Keratinocyte (primary cell): ENCODE data around the gene PLCL1. TPM values are rescaled to one million over a fixed set of nuclear protein-coding genes. Genes with fewer than 3 reads are reported as not detected.

Experiments
- DNase-seq: peaks from one replicate; pipeline ENCODE4 v3.0.0-alpha.2; 2011; ENCODE audit warnings: low read depth, missing footprints, low spot score
- FAIRE-seq: peaks from 2 replicates; lab custom pipeline; 2011; peaks lifted over from hg19 to GRCh38; lab: Jason Lieb, UNC
- H2AFZ ChIP-seq: 2 replicates; pipeline ENCODE4 v1.6.0; 2012; ENCODE audit warnings: low read length, control low read depth, inconsistent platforms; ENCODE audit not compliant: control insufficient read depth
- H3K27ac ChIP-seq: 2 replicates; pipeline ENCODE4 v1.5.1; 2011; ENCODE audit warnings: low read length; ENCODE audit not compliant: control insufficient read depth, insufficient read depth
- H3K27me3 ChIP-seq: 3 replicates; pipeline ENCODE4 v1.6.0; 2011; ENCODE audit warnings: low read length; ENCODE audit not compliant: control insufficient read depth, insufficient read depth; ENCODE audit errors: extremely low read depth
- H3K36me3 ChIP-seq, 2 experiments: 2 replicates in 1 of 2; 3 replicates in 1 of 2; pipeline ENCODE4 v1.5.1; 2011; ENCODE audit warnings: low read length in 2 of 2, mild to moderate bottlenecking in 1 of 2; ENCODE audit not compliant: control insufficient read depth in 2 of 2, insufficient read depth in 2 of 2; ENCODE audit errors: extremely low read depth in 1 of 2
- H3K4me1 ChIP-seq: 3 replicates; pipeline ENCODE4 v1.5.1; 2011; ENCODE audit warnings: low read length; ENCODE audit not compliant: control insufficient read depth, insufficient read depth; ENCODE audit errors: extremely low read depth
- H3K4me2 ChIP-seq: 3 replicates; pipeline ENCODE4 v1.6.0; 2011; ENCODE audit warnings: low read depth, low read length; ENCODE audit not compliant: control insufficient read depth, insufficient read depth; ENCODE audit errors: extremely low read depth
- H3K4me3 ChIP-seq, 3 experiments: fragments of 200-600 bp in 1 of 3; sonication (generic) in 1 of 3; 2 replicates in 2 of 3; 3 replicates in 1 of 3; pipeline ENCODE4 v1.5.1; 2011 to 2016; ENCODE audit warnings: low read length in 3 of 3, mild to moderate bottlenecking in 3 of 3, control low read depth in 2 of 3, inconsistent platforms in 1 of 3, low read depth in 1 of 3, mixed read lengths in 1 of 3, mixed run types in 1 of 3, moderate library complexity in 1 of 3; ENCODE audit not compliant: control insufficient read depth in 2 of 3, insufficient read depth in 2 of 3; ENCODE audit errors: extremely low read depth in 1 of 3
- H3K79me2 ChIP-seq: 2 replicates; pipeline ENCODE4 v1.6.0; 2012; ENCODE audit warnings: low read length; ENCODE audit not compliant: control insufficient read depth, insufficient read depth
- H3K9ac ChIP-seq: 3 replicates; pipeline ENCODE4 v1.6.0; 2011; ENCODE audit warnings: low read length; ENCODE audit not compliant: control insufficient read depth, insufficient read depth; ENCODE audit errors: extremely low read depth
- H3K9me1 ChIP-seq: 3 replicates; pipeline ENCODE4 v1.6.0; 2011; ENCODE audit warnings: low read length; ENCODE audit not compliant: control insufficient read depth, insufficient read depth; ENCODE audit errors: extremely low read depth
- H3K9me3 ChIP-seq: 2 replicates; pipeline ENCODE4 v1.5.1; 2012; ENCODE audit warnings: low read depth, low read length; ENCODE audit not compliant: control insufficient read depth
- H4K20me1 ChIP-seq: 3 replicates; pipeline ENCODE4 v1.6.0; 2011; ENCODE audit warnings: low read length; ENCODE audit not compliant: control insufficient read depth, insufficient read depth; ENCODE audit errors: extremely low read depth
- EZH2 ChIP-seq: IDR thresholded peaks from one replicate; pipeline ENCODE4 v1.6.1; 2012; ENCODE audit warnings: inconsistent platforms, mild to moderate bottlenecking, low read length, moderate library complexity
- dilution Hi-C: fragments of 300-500 bp; cut with MboI; formaldehyde crosslinking; loops from one replicate; pipeline ENCODE4 v1.7.0; 2020; ENCODE audit warnings: low sequenced_read_pairs; ENCODE audit not compliant: extremely low pct_ligation_motif_present
- polyA plus RNA-seq, 5 experiments: library from polyadenylated mRNA; depleted of rRNA in 3 of 5; stranded (reverse) in 3 of 5; stranded (forward) in 1 of 5; unstranded in 1 of 5; fragments of >200 nt; gene quantifications; 1 replicate in 1 of 5; 2 replicates in 3 of 5; 3 replicates in 1 of 5; pipeline versions ENCODE4 v1.2.1 to v1.2.3, GENCODE V29; 2011 to 2012; ENCODE audit warnings: missing spikeins in 2 of 5, low read depth in 1 of 5, low replicate concordance in 1 of 5
- TF ChIP-seq, protein P1 (sequence below), 3 experiments: IDR thresholded peaks in 1 of 3; conservative IDR thresholded peaks in 1 of 3; optimal IDR thresholded peaks in 1 of 3; 2 replicates in 2 of 3; 3 replicates in 1 of 3; pipeline versions ENCODE3 to v1.5.1; 2011; ENCODE audit warnings: low read length in 3 of 3, mild to moderate bottlenecking in 3 of 3, moderate library complexity in 2 of 3, control low read depth in 1 of 3, inconsistent platforms in 1 of 3; ENCODE audit not compliant: insufficient read depth in 2 of 3; ENCODE audit errors: extremely low read depth in 1 of 3

Gene PLCL1
- polyA plus RNA-seq, 1 donor (not counting 4 experiments of a cell fraction or from before 2014, with no cell fraction given), result 0.01 TPM

DNA sequence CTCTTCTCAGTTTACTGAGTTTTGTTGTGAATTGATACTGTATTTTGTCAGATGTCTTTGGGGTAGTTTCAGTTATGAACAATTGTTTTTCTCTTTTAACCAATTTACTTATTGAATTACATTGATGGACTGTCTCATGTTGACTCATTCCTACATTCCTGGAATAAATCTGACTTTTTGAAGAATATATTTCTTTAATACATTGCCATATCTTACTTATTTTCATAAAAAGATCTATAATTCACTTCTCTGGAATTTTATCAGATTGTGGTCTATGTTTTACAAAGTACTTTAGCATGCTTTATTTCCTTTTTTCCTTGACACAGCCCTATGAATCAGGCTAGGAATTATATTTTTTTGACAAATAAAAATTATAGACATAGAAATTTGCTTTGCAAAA is 268.3 kb downstream of the PLCL1 start:
- H3K9me3 ChIP-seq, result no peaks in the 10 kb centered on the region
- TF ChIP-seq EZH2, result no peak
- TF ChIP-seq, protein P1, sequence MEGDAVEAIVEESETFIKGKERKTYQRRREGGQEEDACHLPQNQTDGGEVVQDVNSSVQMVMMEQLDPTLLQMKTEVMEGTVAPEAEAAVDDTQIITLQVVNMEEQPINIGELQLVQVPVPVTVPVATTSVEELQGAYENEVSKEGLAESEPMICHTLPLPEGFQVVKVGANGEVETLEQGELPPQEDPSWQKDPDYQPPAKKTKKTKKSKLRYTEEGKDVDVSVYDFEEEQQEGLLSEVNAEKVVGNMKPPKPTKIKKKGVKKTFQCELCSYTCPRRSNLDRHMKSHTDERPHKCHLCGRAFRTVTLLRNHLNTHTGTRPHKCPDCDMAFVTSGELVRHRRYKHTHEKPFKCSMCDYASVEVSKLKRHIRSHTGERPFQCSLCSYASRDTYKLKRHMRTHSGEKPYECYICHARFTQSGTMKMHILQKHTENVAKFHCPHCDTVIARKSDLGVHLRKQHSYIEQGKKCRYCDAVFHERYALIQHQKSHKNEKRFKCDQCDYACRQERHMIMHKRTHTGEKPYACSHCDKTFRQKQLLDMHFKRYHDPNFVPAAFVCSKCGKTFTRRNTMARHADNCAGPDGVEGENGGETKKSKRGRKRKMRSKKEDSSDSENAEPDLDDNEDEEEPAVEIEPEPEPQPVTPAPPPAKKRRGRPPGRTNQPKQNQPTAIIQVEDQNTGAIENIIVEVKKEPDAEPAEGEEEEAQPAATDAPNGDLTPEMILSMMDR (optimal IDR thresholded peaks at IDR 0.05 in 1 of 3, IDR thresholded peaks at IDR 0.05 in 1 of 3, conservative IDR thresholded peaks at IDR 0.05 in 1 of 3; ENCODE audit: extremely low read depth in 1 of 3, insufficient read depth in 2 of 3, low read length in 3 of 3), result no peak

DNA sequence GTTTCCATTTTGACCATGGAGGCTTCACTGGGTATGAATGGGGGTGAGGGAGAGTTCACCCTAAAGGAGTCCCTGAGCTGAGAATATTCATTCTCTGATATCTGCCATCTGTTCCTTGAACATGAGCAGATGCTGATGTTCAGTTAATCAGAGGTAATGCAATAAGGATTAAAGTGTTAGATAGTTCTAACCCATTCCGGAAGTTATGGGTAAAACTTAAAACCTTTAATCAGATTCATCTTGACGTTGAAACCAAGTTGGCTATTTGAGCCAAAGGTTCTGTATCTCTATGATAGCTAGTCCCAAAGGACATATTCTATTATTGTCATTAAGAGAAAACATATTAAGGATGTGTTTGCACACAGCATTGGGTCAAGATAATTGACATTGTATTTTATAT is 268.9 kb downstream of the PLCL1 start:
- H2AFZ ChIP-seq, result no peak overlapping the region
- no peaks in the 10 kb centered on the region for H3K27me3 ChIP-seq
- FAIRE-seq, result no peak
- no peaks in the 10 kb centered on the region for H3K79me2 ChIP-seq
- TF ChIP-seq, protein P1 (optimal IDR thresholded peaks at IDR 0.05 in 1 of 3, IDR thresholded peaks at IDR 0.05 in 1 of 3, conservative IDR thresholded peaks at IDR 0.05 in 1 of 3; ENCODE audit: extremely low read depth in 1 of 3, insufficient read depth in 2 of 3, low read length in 3 of 3), result no peak
- TF ChIP-seq EZH2, result no peak
- no peak overlapping the region for H3K9ac ChIP-seq
- no peaks in the 10 kb centered on the region for H3K9me3 ChIP-seq
- no peak overlapping the region for H3K4me2 ChIP-seq
- H3K4me1 ChIP-seq, result no peaks in the 10 kb centered on the region
- no peak overlapping the region for H3K4me3 ChIP-seq
- DNase-seq, result no peak
- H3K27ac ChIP-seq, result no peak overlapping the region
- no peaks in the 10 kb centered on the region for H3K36me3 ChIP-seq
- no peaks in the 10 kb centered on the region for H4K20me1 ChIP-seq
- dilution Hi-C loops, result no loop called here
- H3K9me1 ChIP-seq, result no peaks in the 10 kb centered on the region

More for the DNA sequence above, 268.3 kb downstream of the PLCL1 start:
- dilution Hi-C loops, result no loop called here
- Histone ChIP-seq H3K4me1 (no peaks in the 10 kb centered on the region), H4K20me1 (no peaks in the 10 kb centered on the region), H3K4me3 (no peak overlapping the region), H3K79me2 (no peaks in the 10 kb centered on the region), H3K36me3 (no peaks in the 10 kb centered on the region), H3K4me2 (no peak overlapping the region), H3K9ac (no peak overlapping the region), H3K27me3 (no peaks in the 10 kb centered on the region), H3K9me1 (no peaks in the 10 kb centered on the region), H3K27ac (no peak overlapping the region), H2AFZ (no peak overlapping the region)
- FAIRE-seq, result no peak
- no peak for DNase-seq
